ENCODE data around the gene CDK11A.
"Not testable (repeated sequence)": the region's sequence is repeated elsewhere in the genome, so short reads cannot be mapped to it uniquely, and the experiment has no call there.

The CDK11A gene

DNA sequence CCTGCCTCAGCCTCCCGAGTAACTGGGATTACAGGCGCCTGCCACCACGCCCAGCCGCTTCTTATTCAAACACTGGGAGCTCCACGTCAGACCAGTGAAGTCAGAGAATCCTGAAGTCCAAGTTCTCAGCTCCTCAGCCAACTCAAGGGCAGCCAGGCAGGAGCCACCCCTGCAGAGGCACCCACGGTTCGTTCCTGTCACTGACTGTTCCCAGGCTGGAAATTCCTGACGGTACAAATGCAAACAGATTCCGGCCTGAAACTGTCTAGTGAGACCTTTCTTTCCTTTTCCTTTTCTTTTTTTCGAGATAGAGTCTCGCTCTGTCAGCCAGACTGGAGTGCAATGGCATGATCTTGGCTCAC is 43.3 kb downstream of the CDK11A start:
- no peak for DNase-seq (ENCODE audit: low read depth)
- in situ Hi-C loops (cut with HindIII; ENCODE audit: low sequenced_read_pairs) = no loop called here
- TF ChIP-seq, protein P1, sequence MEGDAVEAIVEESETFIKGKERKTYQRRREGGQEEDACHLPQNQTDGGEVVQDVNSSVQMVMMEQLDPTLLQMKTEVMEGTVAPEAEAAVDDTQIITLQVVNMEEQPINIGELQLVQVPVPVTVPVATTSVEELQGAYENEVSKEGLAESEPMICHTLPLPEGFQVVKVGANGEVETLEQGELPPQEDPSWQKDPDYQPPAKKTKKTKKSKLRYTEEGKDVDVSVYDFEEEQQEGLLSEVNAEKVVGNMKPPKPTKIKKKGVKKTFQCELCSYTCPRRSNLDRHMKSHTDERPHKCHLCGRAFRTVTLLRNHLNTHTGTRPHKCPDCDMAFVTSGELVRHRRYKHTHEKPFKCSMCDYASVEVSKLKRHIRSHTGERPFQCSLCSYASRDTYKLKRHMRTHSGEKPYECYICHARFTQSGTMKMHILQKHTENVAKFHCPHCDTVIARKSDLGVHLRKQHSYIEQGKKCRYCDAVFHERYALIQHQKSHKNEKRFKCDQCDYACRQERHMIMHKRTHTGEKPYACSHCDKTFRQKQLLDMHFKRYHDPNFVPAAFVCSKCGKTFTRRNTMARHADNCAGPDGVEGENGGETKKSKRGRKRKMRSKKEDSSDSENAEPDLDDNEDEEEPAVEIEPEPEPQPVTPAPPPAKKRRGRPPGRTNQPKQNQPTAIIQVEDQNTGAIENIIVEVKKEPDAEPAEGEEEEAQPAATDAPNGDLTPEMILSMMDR (IDR thresholded peaks at IDR 0.05; ENCODE audit: low read depth, low read length, missing control alignments) = no peak
- no peak overlapping the region for H3K4me3 ChIP-seq (ENCODE audit: low read depth, low read length)

DNA sequence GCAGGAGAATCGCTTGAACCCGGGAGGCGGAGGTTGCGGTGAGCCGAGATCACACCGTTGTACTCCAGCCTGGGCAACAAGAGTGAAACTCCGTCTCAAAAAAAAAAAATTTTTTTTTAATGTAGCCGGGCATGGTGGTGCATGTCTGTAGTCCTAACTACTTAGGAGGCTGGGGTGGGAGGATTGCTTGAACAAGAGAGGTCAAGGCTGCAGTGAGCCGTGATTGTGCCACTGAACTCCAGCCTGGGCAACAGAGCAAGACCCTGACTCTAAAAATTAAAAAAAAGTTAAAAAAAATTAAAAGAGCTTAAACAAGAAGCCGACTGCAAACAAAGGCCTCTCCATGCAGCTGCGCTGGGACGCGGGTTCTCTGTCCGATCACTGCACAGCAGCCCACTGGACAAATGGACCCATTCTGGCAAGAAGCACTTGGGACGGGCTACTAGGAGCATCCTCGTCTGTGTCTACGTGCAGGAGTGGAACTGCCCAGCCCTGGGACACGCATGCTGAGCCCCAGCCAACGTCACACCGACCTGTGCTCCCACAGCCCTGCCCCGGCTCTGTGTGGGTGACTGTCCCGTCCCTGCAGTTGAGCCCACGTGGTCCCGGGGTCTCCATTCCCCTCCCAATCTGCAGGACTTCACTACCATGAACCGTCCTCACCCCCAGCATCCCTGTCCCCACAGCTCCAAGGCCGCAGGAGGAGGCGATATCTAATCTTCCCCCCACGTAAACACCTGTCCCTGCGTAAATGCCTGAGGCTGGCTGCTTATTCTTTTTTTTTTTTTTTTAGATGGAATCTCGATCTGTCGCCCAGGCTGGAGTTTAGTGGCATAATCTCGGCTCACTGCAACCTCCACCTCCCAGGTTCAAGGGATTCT is 43.9 kb downstream of the CDK11A start:
- DNase-seq (ENCODE audit: low read depth) = no peak
- no peak overlapping the region for H3K4me3 ChIP-seq (ENCODE audit: low read depth, low read length)
- in situ Hi-C loops (cut with HindIII; ENCODE audit: low sequenced_read_pairs) = no loop called here
- TF ChIP-seq, protein P1 (IDR thresholded peaks at IDR 0.05; ENCODE audit: low read depth, low read length, missing control alignments) = no peak

DNA sequence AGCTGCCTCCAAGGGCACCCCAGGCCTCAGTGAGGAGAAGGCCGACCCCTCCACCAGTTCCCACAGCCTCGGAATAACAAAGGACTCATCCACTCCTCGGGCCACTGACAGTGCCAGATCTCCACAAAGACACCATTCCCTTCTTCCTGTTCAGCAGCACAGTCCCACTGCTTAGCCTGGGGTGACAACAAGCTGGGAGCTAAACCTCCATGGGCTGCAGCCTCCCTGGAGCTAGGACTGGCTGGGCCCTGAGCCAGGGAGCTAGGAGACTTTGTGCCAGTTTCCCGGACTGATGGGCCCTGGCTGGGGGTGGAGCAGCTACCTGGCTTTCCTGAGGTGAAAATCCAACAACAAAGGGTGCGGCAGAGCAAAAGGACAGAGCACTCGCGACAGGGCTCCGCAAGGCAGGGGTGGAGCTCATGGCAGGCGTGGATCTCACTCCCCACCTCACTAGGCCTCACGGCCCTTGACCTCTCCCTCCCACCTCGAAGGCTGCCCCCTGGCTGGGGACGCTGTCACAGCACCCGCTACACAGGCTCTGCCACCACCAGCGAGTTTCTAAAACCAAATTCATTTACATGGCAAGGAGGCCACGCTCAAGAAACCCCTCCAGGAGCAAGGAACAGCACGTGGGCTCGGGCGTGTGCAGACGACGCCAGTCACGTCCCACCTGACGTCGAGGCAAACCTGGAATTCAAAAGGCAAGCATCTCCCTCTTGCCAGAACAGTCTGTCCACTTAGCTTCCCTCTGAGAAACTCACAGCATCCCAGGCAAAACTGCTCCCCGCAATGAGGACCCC is 45.4 kb downstream of the CDK11A start:
- no peak overlapping the region for H3K4me3 ChIP-seq (ENCODE audit: low read depth, low read length)
- no peak for DNase-seq (ENCODE audit: low read depth)
- in situ Hi-C loops (cut with HindIII; ENCODE audit: low sequenced_read_pairs) = no loop called here
- TF ChIP-seq, protein P1 (IDR thresholded peaks at IDR 0.05; ENCODE audit: low read depth, low read length, missing control alignments) = peak; percentile 29

DNA sequence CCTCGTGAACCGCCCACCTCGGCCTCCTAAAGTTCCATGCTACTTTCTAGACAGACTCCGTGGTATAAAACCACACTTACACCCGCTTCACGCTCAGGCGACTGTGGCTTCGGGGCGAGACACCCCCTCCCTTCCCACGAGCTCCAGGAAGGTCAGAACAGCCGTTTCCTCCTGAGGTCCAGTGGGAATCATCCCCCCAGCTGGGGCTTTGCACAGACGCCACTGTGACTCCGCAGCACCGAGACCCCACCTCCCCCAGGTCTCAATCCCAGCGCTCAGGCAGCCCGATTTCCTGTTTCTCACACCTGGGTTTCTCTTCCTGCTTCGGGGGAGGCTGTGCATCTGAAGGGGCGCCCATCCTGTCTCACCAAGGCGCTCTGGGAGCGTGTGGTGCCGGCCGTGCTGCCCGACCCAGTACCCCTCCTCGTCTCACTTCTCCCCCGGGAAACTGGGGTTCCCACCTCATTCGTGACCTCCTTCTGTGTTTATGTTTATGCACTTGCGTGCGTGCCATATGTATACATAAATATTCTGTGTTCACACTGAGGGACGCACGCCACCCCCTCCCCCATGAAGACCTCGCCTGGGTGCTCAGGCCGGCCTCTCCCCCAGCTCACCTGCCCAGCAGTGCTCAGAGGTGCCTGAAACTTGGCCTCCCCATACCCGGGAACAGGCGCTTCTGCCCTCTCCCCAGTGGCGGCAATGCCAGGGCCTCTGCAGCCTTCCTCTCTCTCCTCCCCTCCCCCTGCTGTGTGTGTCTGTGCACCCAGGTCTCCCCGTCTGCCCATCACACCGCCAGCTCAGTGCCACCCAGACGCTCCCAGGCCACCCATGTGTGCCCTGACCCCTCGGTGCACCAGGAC is 46.2 kb downstream of the CDK11A start:
- H3K4me3 ChIP-seq (ENCODE audit: low read depth, low read length) = no peak overlapping the region
- DNase-seq (ENCODE audit: low read depth) = no peak
- in situ Hi-C loops (cut with HindIII; ENCODE audit: low sequenced_read_pairs) = no loop called here
- TF ChIP-seq, protein P1 (IDR thresholded peaks at IDR 0.05; ENCODE audit: low read depth, low read length, missing control alignments) = no peak

DNA sequence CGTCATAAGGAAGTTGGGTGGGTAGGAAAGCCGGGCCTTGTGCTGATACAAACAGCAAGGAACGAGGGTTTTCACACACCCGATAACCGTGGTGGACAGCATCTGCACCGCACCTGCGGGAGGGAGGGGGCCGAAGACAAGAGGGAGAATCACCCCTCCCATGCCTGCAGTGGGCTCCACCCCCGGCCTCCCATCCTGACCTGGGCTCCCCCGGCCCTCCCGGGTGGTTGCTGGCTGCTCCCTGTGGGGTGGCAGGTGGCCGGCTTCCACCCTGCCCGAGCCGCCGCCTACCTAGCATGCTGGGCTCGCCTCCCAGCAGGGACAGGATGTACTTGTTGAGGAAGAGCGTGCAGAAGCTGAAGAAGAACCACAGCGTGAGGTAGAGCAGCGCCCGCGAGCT is 48.1 kb downstream of the CDK11A start:
- DNase-seq (ENCODE audit: low read depth); in situ Hi-C loops (cut with HindIII; ENCODE audit: low sequenced_read_pairs); H3K4me3 ChIP-seq (ENCODE audit: low read depth, low read length): not testable (repeated sequence)

DNA sequence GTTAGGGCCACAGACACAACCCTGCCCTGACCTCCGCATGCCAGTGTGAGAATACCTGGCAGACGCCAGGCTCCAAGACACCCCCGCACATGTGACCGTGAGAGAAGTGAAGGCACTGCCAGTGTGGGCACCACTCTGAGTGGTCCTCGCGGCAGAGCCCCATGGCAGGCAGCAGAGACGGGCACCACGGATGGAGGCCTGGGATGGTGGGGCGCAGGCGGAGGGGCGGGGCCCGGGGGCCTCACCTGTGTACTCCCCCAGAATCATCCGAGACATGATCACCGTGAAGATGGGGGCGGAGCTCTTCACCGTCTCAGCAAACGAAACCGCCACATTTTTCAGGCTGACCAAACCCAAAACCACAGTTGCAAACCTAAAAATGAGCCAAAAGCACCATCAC is 48.9 kb downstream of the CDK11A start:
- H3K4me3 ChIP-seq (ENCODE audit: low read depth, low read length); in situ Hi-C loops (cut with HindIII; ENCODE audit: low sequenced_read_pairs); DNase-seq (ENCODE audit: low read depth): not testable (repeated sequence)

DNA sequence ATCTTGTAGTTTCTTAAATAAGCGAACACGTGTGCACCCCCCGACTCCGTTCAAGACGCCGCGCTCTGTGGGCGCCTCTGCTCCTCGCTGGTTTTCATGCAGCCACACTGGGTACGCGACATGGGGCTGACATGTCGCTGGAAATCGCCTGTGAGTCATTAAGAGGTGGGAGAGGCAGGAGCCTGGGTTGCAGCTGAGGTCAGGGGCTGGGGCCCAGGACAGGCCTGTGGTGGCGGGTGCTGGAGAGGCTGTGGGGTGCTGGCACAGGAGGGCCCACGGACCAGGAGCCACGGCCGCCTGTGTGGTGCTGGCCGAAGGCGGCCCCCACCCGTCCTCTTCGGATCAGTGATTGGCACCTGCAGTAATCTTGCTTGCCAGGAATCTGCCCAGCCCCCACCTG is 49.4 kb downstream of the CDK11A start:
- H3K4me3 ChIP-seq (ENCODE audit: low read depth, low read length); DNase-seq (ENCODE audit: low read depth); in situ Hi-C loops (cut with HindIII; ENCODE audit: low sequenced_read_pairs): not testable (repeated sequence)
